Activated T-cell treated with anti-CD3 and anti-CD28 coated beads, Interleukin-2, amount 50 U/mL, for 48 hours (primary cell): ENCODE data around the gene METTL15.
"Not testable (repeated sequence)": the region's sequence is repeated elsewhere in the genome, so short reads cannot be mapped to it uniquely, and the experiment has no call there.

Experiments used
- DNase-seq, 2 experiments: peaks; one replicate each; pipeline ENCODE4 v3.0.0-alpha.2; 2020

METTL15 gene

GRCh38 chr11:28223994-28224393 lies 115.8 kb downstream of the METTL15 start:
- DNase-seq: no peak

DNA sequence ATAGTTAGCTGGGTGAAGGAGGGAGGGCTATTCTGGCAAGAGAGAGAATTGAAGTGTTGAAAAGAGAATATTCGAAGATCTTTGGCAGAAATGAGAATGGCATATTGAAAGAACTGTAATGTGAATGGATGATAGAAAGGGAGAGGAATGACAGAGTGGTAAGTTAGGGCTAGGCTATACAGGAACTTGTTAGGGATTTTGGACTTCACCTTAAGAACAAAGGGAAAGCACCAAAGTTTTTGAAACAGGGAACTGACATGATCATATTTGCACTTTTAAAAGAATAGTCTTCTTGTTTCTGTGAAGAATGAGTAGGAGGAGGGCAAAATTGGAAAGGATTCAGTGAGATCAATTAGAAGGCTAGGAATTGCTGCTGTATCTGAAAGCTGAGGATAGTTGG lies 119.3 kb downstream of the METTL15 start:
- DNase-seq: no peak

GRCh38 chr11:28228196-28228895 lies 120.2 kb downstream of the METTL15 start:
- DNase-seq: no peak

- no peak for DNase-seq
Observed at GRCh38 chr11:28231475-28231874, 123.3 kb downstream of the METTL15 start.

DNA sequence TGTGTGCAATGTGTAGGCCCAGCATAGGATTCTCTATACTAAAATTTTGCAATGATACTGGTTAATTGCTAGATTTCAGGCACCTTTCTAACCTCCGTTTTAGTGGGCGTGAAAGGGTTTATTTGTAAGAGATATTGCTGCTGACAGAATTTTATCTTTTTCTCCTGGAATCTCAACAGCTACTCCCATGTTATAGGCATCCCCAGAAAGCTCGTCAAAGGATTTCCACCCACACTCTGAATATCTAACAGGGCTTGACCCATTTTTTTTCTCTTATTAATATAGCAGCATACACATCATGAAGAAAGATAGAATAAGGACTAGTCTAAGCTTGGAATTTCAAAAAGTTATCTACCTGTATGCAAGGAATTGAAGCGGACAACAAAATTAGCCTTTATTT lies 124.5 kb downstream of the METTL15 start:
- DNase-seq: no peak

GRCh38 chr11:28241760-28242159 lies 133.6 kb downstream of the METTL15 start:
- no peak for DNase-seq

DNA sequence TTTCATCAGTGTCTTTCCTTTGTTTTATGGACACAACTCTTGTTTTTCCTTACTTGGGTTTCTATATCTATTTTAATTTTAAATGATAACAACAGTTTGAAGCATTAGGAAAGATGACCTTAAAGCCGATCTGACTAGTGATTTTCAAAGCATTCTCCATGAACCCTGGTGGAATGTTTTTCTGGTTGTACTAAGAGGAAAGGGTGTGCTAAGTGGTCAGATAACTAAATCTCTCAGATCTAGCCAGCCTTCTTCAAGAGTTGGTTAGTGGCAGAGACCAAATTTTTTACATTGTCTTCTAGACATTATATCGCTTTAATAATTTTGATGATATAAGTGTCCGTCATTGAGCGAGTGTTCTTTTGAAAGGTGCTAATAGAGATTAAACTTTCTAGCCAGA lies 134.4 kb downstream of the METTL15 start:
- DNase-seq: no peak

- no peak for DNase-seq
Observed at GRCh38 chr11:28243061-28243460, 134.9 kb downstream of the METTL15 start.

GRCh38 chr11:28243581-28243980 lies 135.4 kb downstream of the METTL15 start:
- no peak for DNase-seq

- no peak for DNase-seq
Observed at GRCh38 chr11:28245131-28245530, 136.9 kb downstream of the METTL15 start.

GRCh38 chr11:28250192-28250591 lies 142.0 kb downstream of the METTL15 start:
- no peak for DNase-seq

DNA sequence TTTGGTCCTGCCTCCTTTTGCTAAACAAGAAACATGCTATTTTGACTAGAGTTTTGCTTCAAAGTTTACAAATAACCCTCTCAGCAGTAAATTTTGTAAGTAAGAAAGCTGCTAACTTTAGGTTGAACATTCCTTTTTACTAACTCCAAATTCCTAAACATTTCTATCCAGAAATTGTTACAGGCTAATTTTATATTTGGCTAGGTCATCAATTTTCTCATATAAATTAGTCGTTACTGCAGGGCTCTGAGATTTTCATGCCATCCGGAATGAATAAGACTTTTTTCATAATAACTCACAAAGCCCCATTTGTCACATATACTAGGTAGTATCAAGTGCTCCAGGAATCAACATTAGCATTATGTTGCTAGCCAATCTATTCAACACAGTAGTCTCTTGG lies 143.1 kb downstream of the METTL15 start:
- DNase-seq: no peak

GRCh38 chr11:28257761-28258160 lies 149.6 kb downstream of the METTL15 start:
- no peak for DNase-seq

- DNase-seq: no peak
Observed at GRCh38 chr11:28259177-28259843, 151.1 kb downstream of the METTL15 start.

DNA sequence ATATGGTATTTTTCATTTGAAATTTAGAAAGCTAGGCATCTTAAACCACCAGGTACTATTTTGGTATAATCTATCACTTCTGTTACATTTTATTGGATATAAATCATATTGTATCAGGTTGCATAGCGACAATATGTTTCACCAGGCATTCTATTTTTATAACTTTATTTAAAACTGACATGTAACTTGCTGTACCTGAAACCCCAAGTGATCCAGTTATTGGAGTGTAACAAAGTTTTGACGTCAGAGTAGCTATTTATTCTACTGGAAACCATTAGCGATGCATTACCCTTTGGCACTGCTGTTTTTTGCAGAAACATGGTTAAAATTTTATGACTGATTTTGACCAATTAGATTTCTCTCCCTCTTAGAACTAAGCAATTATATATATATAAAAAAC lies 160.7 kb downstream of the METTL15 start:
- no peak for DNase-seq

DNA sequence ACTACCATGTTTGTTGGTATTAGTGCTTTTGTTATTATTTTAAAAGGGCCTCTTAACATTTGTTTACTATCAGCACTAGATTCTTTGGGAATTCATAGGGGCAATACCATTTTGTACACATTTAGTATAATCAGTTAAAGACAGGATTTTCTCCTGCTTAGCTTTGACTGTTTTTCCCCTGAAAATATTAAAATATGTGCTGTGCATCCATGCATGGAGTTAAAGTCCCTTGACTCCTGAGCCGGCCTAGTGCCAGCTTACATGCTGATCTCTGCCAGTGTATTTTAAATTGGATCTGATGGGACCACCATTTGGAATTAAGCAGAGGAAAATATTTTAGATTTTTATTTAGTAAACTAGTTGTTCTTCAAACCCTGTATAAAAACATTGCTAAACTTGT lies 161.4 kb downstream of the METTL15 start:
- no peak for DNase-seq

DNA sequence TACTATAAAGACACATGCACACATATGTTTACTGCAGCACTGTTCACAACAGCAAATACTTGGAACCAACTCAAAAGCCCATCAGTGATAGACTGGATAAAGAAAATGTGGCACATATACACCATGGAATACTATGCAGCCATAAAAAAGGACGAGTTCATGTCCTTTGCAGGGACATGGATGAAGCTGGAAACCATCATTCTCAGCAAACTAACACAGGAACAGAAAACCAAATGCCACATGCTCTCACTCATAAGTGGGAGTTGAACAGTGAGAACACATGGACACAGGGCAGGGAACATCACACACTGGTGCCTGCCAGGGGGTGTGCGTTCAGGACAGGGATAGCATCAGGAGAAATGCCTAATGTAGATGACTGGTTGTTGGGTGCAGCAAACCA lies 164.1 kb downstream of the METTL15 start:
- not testable (repeated sequence) for DNase-seq

GRCh38 chr11:28274216-28274615 lies 166.0 kb downstream of the METTL15 start:
- no peak for DNase-seq

- DNase-seq: no peak
Observed at GRCh38 chr11:28284196-28284595, 176.0 kb downstream of the METTL15 start.

GRCh38 chr11:28289444-28289843 lies 181.3 kb downstream of the METTL15 start:
- DNase-seq: no peak

DNA sequence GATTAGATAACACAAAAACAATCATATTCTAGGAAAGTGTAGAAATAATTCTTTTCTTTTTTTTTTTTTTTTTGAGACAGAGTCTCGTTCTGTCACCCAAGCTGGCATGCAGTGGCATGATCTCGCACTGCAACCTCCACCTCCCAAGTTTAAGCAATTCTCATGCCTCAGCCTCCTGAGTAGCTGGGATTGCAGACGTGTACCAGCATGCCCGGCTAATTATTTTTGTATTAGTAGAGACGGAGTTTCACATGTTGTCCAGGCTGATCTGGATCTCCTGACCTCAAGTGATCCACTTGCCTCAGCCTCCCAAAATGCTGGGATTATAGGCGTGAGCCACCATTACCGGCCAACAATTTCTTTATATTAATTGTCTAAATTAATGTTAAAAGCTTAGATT lies 182.8 kb downstream of the METTL15 start:
- DNase-seq: not testable (repeated sequence)

GRCh38 chr11:28296426-28296825 lies 188.2 kb downstream of the METTL15 start:
- no peak for DNase-seq

- no peak for DNase-seq
Observed at GRCh38 chr11:28298209-28298608, 190.0 kb downstream of the METTL15 start.

GRCh38 chr11:28303477-28304191 lies 195.4 kb downstream of the METTL15 start:
- no peak for DNase-seq
